HUES48 (cell line): ENCODE data around the gene RABGAP1L.
"Not testable (repeated sequence)": the region's sequence is repeated elsewhere in the genome, so short reads cannot be mapped to it uniquely, and the experiment has no call there.

Source experiments
- H3K27ac ChIP-seq: one replicate; pipeline ENCODE4 v1.7.0; 2013; ENCODE audit warnings: low read depth, low read length, inconsistent platforms
- H3K27me3 ChIP-seq: 2 replicates; pipeline ENCODE4 v1.6.1; 2013; ENCODE audit warnings: mild to moderate bottlenecking, low read length; ENCODE audit not compliant: control insufficient read depth, insufficient read depth
- H3K36me3 ChIP-seq: 2 replicates; pipeline ENCODE4 v1.6.1; 2013; ENCODE audit warnings: low read length; ENCODE audit not compliant: control insufficient read depth, insufficient read depth
- H3K4me1 ChIP-seq: 2 replicates; pipeline ENCODE4 v1.6.1; 2013; ENCODE audit warnings: mild to moderate bottlenecking, low read length; ENCODE audit not compliant: control insufficient read depth, insufficient read depth
- H3K4me3 ChIP-seq: 2 replicates; pipeline ENCODE4 v1.5.1; 2013; ENCODE audit warnings: mild to moderate bottlenecking, low read depth, low read length
- H3K9ac ChIP-seq: 2 replicates; pipeline ENCODE4 v1.6.1; 2013; ENCODE audit warnings: mild to moderate bottlenecking, low read depth, low read length, moderate library complexity
- H3K9me3 ChIP-seq: 2 replicates; pipeline ENCODE4 v1.6.1; 2013; ENCODE audit warnings: low read length; ENCODE audit not compliant: control insufficient read depth, insufficient read depth

RABGAP1L gene

DNA sequence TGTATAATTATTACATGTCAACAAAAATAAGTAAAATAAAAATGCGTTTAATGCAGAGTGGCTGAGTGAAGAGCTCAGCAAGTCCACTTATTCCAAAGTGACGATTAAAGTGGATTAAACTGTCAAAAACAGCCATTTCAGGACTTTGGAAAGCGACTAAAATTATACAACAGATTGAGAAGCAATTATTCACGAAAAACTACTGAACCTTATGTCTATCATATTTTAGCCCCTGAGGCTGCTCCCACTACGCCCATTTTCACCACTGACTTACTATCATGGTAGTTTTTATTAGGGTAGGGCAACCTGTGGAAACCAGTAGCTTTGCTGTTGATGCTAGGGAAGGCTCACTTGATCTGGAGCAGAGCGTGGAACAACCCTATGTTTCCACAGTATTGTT is 174.1 kb downstream of the RABGAP1L start:
- H3K9ac ChIP-seq, result no peak overlapping the region
- H3K36me3 ChIP-seq, result no peaks in the 10 kb centered on the region
- H3K4me1 ChIP-seq, result no peaks in the 10 kb centered on the region
- H3K9me3 ChIP-seq, result no peaks in the 10 kb centered on the region
- H3K27ac ChIP-seq, result no peak overlapping the region
- H3K4me3 ChIP-seq, result no peak overlapping the region
- H3K27me3 ChIP-seq, result no peaks in the 10 kb centered on the region

DNA sequence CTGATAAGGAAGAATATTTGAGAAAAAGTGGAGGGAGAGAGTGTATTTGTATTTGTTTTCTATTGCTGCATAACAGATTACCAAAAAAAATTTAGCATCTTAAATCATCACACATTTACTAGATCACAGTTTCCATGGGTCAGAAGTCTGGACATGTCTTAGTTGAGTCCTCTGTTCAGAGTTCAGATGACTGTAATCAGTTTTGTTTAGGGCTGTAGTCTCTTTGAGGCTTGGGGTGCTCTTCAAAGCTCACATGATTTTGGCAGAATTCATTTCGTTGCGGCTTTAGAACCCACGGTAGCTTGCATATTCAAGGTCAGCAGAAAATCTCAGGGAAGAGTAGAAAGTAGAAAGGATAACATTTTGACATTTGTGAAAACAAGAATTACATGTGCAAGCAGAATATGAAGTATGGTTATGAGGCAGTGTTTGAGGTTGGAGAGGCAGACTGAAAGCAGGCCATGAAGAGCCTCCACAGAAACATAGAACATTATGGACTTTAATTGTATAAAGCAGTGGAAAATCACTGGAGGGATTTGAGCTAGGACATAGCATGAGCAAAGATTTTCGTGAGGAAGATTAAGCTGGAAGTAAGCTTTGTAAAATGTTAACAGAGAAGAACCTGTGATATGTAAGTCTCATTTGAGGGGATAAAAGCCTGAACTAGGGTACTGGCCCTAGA is 177.8 kb downstream of the RABGAP1L start:
- no peak overlapping the region for H3K27ac ChIP-seq
- H3K9me3 ChIP-seq, result no peaks in the 10 kb centered on the region
- H3K4me3 ChIP-seq, result no peak overlapping the region
- no peak overlapping the region for H3K9ac ChIP-seq
- no peaks in the 10 kb centered on the region for H3K36me3 ChIP-seq
- H3K27me3 ChIP-seq, result no peaks in the 10 kb centered on the region
- H3K4me1 ChIP-seq, result no peaks in the 10 kb centered on the region

DNA sequence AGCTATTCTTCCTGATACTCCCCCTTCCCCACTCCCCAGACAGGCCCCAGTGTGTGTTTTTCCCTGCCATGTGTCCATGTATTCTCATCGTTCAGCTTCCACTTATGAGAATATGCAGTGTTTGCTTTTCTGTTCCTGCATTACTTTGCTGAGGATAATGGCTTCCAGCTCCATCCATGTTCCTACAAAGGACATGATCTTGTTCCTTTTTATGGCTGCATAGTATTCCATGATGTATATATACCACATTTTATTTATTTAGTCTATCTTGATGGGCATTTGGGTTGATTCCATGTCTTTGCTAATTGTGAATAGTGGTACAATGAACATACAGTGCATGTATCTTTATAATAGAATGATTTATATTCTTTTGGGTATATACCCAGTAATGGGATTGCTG is 181.1 kb downstream of the RABGAP1L start:
- H3K9me3 ChIP-seq, H3K27ac ChIP-seq, H3K4me1 ChIP-seq, H3K4me3 ChIP-seq, H3K36me3 ChIP-seq, H3K9ac ChIP-seq, H3K27me3 ChIP-seq: not testable (repeated sequence)

DNA sequence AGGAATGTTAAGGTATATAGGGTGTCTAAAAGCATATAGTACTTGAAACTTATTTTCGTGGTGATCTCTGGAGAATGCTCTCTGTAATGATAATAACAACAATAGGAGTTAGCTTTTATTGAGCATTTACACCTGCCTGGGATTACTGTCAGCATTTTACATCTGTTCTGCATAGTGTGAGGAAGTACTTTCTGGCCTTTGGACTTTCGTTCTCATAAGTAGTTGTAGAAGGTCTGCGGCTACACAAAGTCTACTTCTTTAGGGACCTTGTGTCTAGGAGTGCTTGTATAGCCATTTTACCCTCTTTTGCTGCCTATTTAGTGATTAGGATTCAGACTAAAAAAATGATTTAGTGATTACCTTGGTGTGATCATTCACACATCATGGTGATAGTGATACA is 184.8 kb downstream of the RABGAP1L start:
- H3K27me3 ChIP-seq, result no peaks in the 10 kb centered on the region
- H3K9ac ChIP-seq, result no peak overlapping the region
- no peaks in the 10 kb centered on the region for H3K9me3 ChIP-seq
- no peak overlapping the region for H3K27ac ChIP-seq
- H3K36me3 ChIP-seq, result no peaks in the 10 kb centered on the region
- no peaks in the 10 kb centered on the region for H3K4me1 ChIP-seq
- H3K4me3 ChIP-seq, result no peak overlapping the region

DNA sequence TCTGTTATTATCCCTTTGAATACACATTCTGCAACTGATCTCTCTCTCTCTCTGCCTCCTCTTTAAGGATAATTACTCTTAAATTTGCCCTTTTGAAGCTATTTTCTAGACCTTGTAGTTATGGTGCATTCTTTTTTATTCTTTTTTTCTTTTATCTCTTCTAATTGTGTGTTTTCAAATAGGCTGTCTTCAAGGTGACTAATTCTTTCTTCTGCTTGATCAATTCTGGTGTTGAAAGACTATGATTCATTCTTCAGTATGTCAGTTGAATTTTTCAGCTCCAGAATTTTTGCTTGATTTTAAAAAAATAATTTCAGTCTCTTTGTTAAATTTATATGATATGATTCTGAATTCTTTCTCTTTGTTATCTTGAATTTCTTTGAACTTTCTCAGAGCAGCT is 192.8 kb downstream of the RABGAP1L start:
- H3K4me1 ChIP-seq, result no peaks in the 10 kb centered on the region
- no peaks in the 10 kb centered on the region for H3K27me3 ChIP-seq
- H3K9ac ChIP-seq, result no peak overlapping the region
- H3K4me3 ChIP-seq, result no peak overlapping the region
- no peak overlapping the region for H3K27ac ChIP-seq
- peaks cover 2% of the 10 kb centered on the region; the same call in 1 of the 2 replicates for H3K9me3 ChIP-seq
- H3K36me3 ChIP-seq, result no peaks in the 10 kb centered on the region

DNA sequence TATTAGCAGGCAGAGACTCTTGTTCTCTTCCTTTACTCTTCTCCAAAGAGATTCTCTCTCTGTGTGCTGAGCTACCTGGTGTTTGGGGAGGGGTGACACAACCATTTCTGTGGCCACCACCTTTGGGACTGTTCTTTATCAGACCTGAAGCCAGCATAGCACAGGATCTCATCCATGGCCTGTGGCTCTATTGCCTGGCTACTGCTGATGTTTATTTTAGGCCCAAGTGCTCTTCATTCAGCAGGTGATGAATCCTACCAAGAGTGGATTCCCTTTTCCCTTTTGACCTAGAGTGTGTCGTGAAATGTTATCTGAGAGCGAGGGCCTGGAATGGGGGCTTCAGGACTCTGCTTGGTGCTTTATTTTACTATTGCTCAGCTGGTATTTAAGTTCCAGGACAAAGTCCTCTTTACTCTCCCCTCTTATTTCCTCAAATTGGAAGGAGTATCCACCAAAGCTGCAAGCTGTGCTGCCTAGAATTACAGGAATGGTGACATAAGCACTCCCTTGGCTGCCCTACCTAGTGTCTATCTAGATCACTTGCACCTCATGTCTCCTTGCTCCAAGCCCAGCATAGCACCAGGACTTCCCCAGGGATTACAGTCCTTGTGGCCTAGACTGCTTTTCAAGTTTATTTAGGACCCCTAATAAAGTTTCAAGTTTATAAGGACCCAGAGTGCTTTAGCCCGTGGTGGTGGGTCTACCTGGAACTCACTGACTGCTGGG is 193.7 kb downstream of the RABGAP1L start:
- H3K27me3 ChIP-seq, result no peaks in the 10 kb centered on the region
- no peaks in the 10 kb centered on the region for H3K36me3 ChIP-seq
- H3K9me3 ChIP-seq, result peaks cover 2% of the 10 kb centered on the region; the same call in 1 of the 2 replicates
- H3K4me3 ChIP-seq, result no peak overlapping the region
- no peaks in the 10 kb centered on the region for H3K4me1 ChIP-seq
- no peak overlapping the region for H3K9ac ChIP-seq
- H3K27ac ChIP-seq, result no peak overlapping the region

DNA sequence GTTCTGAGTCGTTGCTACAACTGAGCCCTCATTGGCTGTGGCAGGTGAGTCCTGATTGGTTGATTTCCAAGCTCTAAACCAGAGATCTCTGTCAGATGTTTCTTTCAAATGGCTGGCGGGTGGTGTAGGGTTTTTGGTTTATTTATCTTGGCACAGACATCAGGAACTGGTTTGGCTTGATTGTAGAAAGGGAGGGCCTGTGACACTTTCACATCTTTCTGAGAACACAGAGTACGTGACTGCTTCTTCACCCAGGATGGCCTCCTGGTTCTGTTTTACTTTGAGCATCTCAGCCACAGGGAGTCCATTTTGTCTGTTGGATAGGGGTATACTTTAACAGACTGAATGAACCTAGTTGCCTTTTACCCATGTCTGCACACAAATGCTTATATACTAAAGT is 199.0 kb downstream of the RABGAP1L start:
- Histone ChIP-seq H3K36me3 (no peaks in the 10 kb centered on the region), H3K4me3 (no peak overlapping the region), H3K9me3 (no peaks in the 10 kb centered on the region), H3K9ac (no peak overlapping the region), H3K27me3 (no peaks in the 10 kb centered on the region), H3K4me1 (no peaks in the 10 kb centered on the region), H3K27ac (no peak overlapping the region)

DNA sequence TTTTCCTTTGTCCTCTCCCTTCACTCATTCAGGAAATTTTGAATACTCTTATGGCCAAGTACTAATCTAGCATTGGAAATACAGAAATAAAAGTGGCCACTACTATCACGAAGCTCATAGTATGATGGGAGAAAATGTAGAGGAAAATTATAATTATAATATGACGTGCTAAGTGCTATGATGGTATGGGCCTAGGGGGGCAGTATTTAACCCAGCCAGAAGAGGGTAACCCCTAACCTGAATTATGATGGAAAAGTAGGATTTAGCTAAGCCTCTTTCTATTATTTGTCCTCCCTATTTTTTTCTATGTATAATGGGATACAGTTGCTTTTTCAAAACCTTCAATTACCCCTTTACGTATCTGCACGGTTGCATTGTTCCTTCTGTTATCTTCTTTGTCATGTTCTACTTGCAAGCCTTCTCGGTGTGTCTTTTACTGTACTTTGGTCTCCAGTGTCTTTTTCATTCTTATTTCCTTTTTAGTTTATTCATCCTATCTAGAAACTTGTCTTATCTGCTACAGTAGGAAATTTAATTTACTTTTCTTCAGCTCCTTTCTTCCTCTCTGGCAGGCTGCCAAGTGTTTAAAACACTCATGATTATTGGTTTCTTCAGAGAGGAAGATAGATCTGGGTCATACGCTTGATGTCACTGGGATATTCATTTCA is 199.6 kb downstream of the RABGAP1L start:
- no peaks in the 10 kb centered on the region for H3K4me1 ChIP-seq
- no peaks in the 10 kb centered on the region for H3K27me3 ChIP-seq
- H3K36me3 ChIP-seq, result no peaks in the 10 kb centered on the region
- no peak overlapping the region for H3K4me3 ChIP-seq
- no peaks in the 10 kb centered on the region for H3K9me3 ChIP-seq
- no peak overlapping the region for H3K27ac ChIP-seq
- H3K9ac ChIP-seq, result no peak overlapping the region

DNA sequence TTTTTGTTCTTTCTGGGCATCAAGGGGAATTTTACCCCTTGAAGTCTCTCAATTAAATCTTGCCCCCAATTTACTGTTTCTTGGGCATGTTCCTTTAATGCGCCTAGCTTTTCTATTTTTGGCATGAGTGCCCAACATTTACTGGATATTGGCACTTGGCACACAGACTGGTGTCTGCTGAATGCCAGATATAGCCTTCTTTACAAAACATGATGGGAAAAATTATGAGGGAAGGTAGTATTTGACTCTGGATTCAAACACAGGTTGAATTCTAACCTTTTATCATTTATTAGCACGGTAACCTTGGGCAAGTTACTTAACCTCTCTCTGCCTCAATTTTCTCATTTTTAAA is 200.1 kb downstream of the RABGAP1L start:
- Histone ChIP-seq H3K27me3 (no peaks in the 10 kb centered on the region), H3K27ac (no peak overlapping the region), H3K9me3 (no peaks in the 10 kb centered on the region), H3K4me3 (no peak overlapping the region), H3K4me1 (no peaks in the 10 kb centered on the region), H3K36me3 (no peaks in the 10 kb centered on the region), H3K9ac (no peak overlapping the region)

DNA sequence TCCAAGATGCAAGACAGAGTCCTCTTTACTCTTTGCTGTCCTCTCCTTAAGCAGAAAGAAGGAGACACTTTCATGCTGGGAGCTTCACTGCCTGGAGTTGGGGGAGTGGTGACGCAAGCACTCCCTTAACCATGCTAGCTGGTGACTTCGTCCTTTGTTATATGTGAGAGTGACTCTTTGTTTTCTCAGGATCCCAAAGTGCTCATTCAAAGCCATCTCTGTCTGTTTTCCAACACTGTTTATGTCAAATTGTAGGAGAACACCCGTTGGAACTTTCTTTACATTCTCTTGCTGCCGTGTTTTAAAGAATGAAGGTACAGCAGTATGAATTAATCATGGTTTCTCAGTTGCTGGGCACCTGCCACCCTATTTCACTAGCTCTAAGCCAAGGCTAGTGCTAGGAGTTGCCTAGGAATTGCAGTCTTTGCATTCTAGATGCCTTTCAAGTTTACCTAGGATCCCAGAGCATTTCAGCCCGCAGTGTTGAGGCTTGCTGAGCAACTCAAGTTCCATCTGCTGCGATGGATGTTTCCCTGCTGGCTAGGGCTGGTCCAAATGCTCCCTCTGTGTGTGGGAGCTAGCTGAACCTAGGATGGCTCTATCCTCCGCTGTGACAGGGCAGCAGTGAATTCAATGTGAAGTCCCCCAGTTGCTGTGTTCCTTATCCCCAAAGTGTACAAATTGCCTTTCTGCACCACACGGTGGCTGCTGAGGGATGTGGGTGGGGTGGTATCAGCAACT is 205.8 kb downstream of the RABGAP1L start:
- H3K4me1 ChIP-seq, result no peaks in the 10 kb centered on the region

DNA sequence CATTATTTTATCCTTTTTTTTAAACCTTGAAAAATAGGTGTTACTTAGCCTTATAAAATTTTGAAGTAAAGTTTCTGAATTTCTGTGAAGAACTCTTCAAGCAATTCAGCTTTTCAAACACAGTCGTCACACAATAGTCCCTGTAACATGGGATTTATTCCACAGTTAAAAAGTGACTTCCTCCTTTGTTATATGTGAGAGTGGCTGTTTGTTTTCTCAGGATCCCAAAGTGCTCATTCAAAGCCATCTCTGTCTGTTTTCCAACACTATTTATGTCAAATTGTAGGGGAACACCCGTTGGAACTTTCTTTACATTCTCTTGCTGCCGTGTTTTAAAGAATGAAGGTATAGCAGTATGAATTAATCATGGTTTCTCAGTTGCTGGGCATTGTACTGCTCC is 207.6 kb downstream of the RABGAP1L start:
- Histone ChIP-seq H3K9ac (no peak overlapping the region), H3K27ac (no peak overlapping the region), H3K4me1 (no peaks in the 10 kb centered on the region), H3K36me3 (no peaks in the 10 kb centered on the region), H3K9me3 (no peaks in the 10 kb centered on the region), H3K4me3 (no peak overlapping the region), H3K27me3 (no peaks in the 10 kb centered on the region)

More for the DNA sequence above, 205.8 kb downstream of the RABGAP1L start:
- H3K36me3 ChIP-seq, result no peaks in the 10 kb centered on the region
- no peak overlapping the region for H3K4me3 ChIP-seq
- no peak overlapping the region for H3K9ac ChIP-seq
- H3K9me3 ChIP-seq, result no peaks in the 10 kb centered on the region
- H3K27me3 ChIP-seq, result no peaks in the 10 kb centered on the region
- no peak overlapping the region for H3K27ac ChIP-seq
